H1 (cell line): ENCODE results near the gene SCNN1B. TPM values are rescaled to one million over a fixed set of nuclear protein-coding genes. Genes with fewer than 3 reads are reported as not detected.

Source experiments
- CHD7 ChIP-seq: fragments of 300-600 bp; sonication (generic); IDR thresholded peaks from 2 replicates; pipeline ENCODE4 v1.7.1; 2012; ENCODE audit warnings: low read length, moderate library complexity, mild to moderate bottlenecking, inconsistent platforms; ENCODE audit not compliant: insufficient replicate concordance
- polyA plus RNA-seq, 7 experiments: library from polyadenylated mRNA; depleted of rRNA in 3 of 7; stranded (reverse) in 5 of 7; unstranded in 2 of 7; fragments of >200 nt in 5 of 7; fragments of 200-250 nt in 2 of 7; gene quantifications; 1 replicate in 5 of 7; 2 replicates in 1 of 7; 4 replicates in 1 of 7; pipeline versions ENCODE4 v1.2.1 to v1.2.3, GENCODE V29; 2011 to 2013; ENCODE audit warnings: missing spikeins in 2 of 7, mixed read lengths in 2 of 7
- total RNA-seq: library from RNA; stranded (reverse); fragmentation: NEBNext Ultra II Directional; extraction: Animal tissue kit (Norgen Biotek cat#: 25700); gene quantifications from 2 replicates; pipeline ENCODE4 v1.2.1, GENCODE V29; 2021

SCNN1B gene
- total and polyA plus RNA-seq, 2 of the 8 experiments (the other 6 are each of a cell fraction or from before 2014, with no cell fraction given): 0.20 to 0.95 TPM

- TF ChIP-seq CHD7: no peak
Observed at GRCh38 chr16:23268561-23268960, 33.5 kb upstream of the SCNN1B start (continued).
